Osteoblast (primary cell): ENCODE measurements around the gene MUCL3. TPM values are rescaled to one million over a fixed set of nuclear protein-coding genes. Genes with fewer than 3 reads are reported as not detected.
"Not testable (repeated sequence)": the region's sequence is repeated elsewhere in the genome, so short reads cannot be mapped to it uniquely, and the experiment has no call there.

Experiments
- DNase-seq: peaks from one replicate; pipeline ENCODE4 v3.0.0; 2011; ENCODE audit warnings: low spot score, mixed read lengths; ENCODE audit not compliant: insufficient read length; ENCODE audit errors: missing footprints
- H2AFZ ChIP-seq: 2 replicates; pipeline ENCODE4 v1.6.0; 2011; ENCODE audit warnings: mild to moderate bottlenecking, low read length
- H3K27ac ChIP-seq: 2 replicates; pipeline ENCODE4 v1.5.1; 2011; ENCODE audit warnings: mild to moderate bottlenecking, low read depth, low read length, moderate library complexity
- H3K27me3 ChIP-seq: 2 replicates; pipeline ENCODE4 v1.6.0; 2012; ENCODE audit warnings: mild to moderate bottlenecking, control low read depth, inconsistent platforms, low read length, moderate library complexity; ENCODE audit not compliant: insufficient read depth
- H3K36me3 ChIP-seq: 2 replicates; pipeline ENCODE4 v1.5.1; 2011; ENCODE audit warnings: mild to moderate bottlenecking, low read length, control low read depth, moderate library complexity; ENCODE audit not compliant: insufficient read depth
- H3K4me1 ChIP-seq: 2 replicates; pipeline ENCODE4 v1.5.1; 2011; ENCODE audit warnings: mild to moderate bottlenecking, low read length, control low read depth, moderate library complexity; ENCODE audit not compliant: insufficient read depth
- H3K4me2 ChIP-seq: 2 replicates; pipeline ENCODE4 v1.6.0; 2011; ENCODE audit warnings: mild to moderate bottlenecking, low read length; ENCODE audit not compliant: insufficient read depth
- H3K4me3 ChIP-seq: fragments of 200-600 bp; sonication (generic); 3 replicates; pipeline ENCODE4 v1.5.1; 2012; ENCODE audit warnings: mild to moderate bottlenecking, low read length, inconsistent platforms; ENCODE audit not compliant: insufficient read depth
- H3K79me2 ChIP-seq: 2 replicates; pipeline ENCODE4 v1.6.0; 2012; ENCODE audit warnings: mild to moderate bottlenecking, low read length, control low read depth, inconsistent platforms; ENCODE audit not compliant: insufficient read depth
- H3K9me3 ChIP-seq: 2 replicates; pipeline ENCODE4 v1.5.1; 2011; ENCODE audit warnings: low read depth, low read length, control low read depth
- H4K20me1 ChIP-seq: 2 replicates; pipeline ENCODE4 v1.6.0; 2012; ENCODE audit warnings: mild to moderate bottlenecking, low read length, control low read depth; ENCODE audit not compliant: insufficient read depth
- total RNA-seq: library from RNA; depleted of rRNA; stranded (reverse); fragments of >200 nt; gene quantifications from 2 replicates; pipeline ENCODE4 v1.2.3, GENCODE V29; 2012
- TF ChIP-seq, protein P1 (sequence below): IDR thresholded peaks from 2 replicates; pipeline ENCODE4 v1.5.1; 2011; ENCODE audit warnings: mild to moderate bottlenecking, low read depth, low read length, moderate library complexity; ENCODE audit errors: extremely low read depth

Gene MUCL3
- total RNA-seq, 1 donor: not detected

GRCh38 chr6:30903236-30903635, 37.5 kb upstream of the MUCL3 start:
- Histone ChIP-seq H4K20me1 (no peaks in the 10 kb centered on the region), H3K4me3 (no peak overlapping the region), H3K27me3 (no peaks in the 10 kb centered on the region), H3K4me1 (no peaks in the 10 kb centered on the region), H3K79me2 (peaks cover 2% of the 10 kb centered on the region), H3K27ac (no peak overlapping the region), H3K9me3 (no peaks in the 10 kb centered on the region), H3K4me2 (no peak overlapping the region), H3K36me3 (peaks cover 9% of the 10 kb centered on the region), H2AFZ (no peak overlapping the region)
- TF ChIP-seq, protein P1, sequence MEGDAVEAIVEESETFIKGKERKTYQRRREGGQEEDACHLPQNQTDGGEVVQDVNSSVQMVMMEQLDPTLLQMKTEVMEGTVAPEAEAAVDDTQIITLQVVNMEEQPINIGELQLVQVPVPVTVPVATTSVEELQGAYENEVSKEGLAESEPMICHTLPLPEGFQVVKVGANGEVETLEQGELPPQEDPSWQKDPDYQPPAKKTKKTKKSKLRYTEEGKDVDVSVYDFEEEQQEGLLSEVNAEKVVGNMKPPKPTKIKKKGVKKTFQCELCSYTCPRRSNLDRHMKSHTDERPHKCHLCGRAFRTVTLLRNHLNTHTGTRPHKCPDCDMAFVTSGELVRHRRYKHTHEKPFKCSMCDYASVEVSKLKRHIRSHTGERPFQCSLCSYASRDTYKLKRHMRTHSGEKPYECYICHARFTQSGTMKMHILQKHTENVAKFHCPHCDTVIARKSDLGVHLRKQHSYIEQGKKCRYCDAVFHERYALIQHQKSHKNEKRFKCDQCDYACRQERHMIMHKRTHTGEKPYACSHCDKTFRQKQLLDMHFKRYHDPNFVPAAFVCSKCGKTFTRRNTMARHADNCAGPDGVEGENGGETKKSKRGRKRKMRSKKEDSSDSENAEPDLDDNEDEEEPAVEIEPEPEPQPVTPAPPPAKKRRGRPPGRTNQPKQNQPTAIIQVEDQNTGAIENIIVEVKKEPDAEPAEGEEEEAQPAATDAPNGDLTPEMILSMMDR: no peak
- no peak for DNase-seq

GRCh38 chr6:30907290-30907757, 33.4 kb upstream of the MUCL3 start:
- not testable (repeated sequence) for H3K27ac ChIP-seq, H3K27me3 ChIP-seq, H4K20me1 ChIP-seq, H3K4me1 ChIP-seq, H3K9me3 ChIP-seq, DNase-seq
- peaks cover 15% of the 10 kb centered on the region for H3K79me2 ChIP-seq
- peaks cover 21% of the 10 kb centered on the region for H3K36me3 ChIP-seq
- peak overlapping the region; percentile 97 for H2AFZ ChIP-seq
- H3K4me3 ChIP-seq: peak overlapping the region; percentile 99
- peak overlapping the region; percentile 82 for H3K4me2 ChIP-seq

- Histone ChIP-seq H3K27ac (peak within 1 kb of the TSS; percentile 84), H3K36me3 (peaks cover 24% of the 10 kb centered on the region), H3K4me1 (peaks cover 10% of the 10 kb centered on the region), H4K20me1 (peaks cover 3% of the 10 kb centered on the region), H3K79me2 (peaks cover 15% of the 10 kb centered on the region), H2AFZ (peak within 1 kb of the TSS; percentile 97), H3K4me2 (peak within 1 kb of the TSS; percentile 82), H3K4me3 (peak within 1 kb of the TSS; percentile 99), H3K27me3 (no peaks in the 10 kb centered on the region), H3K9me3 (no peaks in the 10 kb centered on the region)
- DNase-seq: peak; percentile 99
- TF ChIP-seq, protein P1: no peak
Observed at GRCh38 chr6:30907758-30908591, 32.8 kb upstream of the MUCL3 start, which contains the start of gene GTF2H4. Gene GTF2H4, plus strand, starts transcription at chr6:30908207.

DNA sequence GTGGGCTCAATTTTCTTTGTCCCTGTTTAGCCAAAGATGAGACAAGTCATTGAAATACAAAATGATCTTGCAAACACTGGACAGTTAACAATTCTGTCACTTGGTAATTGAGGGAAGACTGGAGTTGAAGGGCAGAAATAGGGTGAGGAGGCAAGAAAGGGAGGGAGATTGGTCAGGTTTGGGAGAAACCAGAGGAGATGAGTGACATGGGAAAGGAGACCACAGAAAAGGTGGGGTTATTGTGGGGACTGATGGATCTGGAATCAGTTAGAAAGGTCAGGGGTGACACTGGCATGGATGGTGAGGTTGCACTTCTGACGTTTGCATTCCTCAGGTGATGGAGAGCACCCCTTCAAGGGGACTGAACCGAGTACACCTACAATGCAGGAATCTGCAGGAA, 32.1 kb upstream of the MUCL3 start:
- Histone ChIP-seq H4K20me1 (peaks cover 3% of the 10 kb centered on the region), H3K36me3 (peaks cover 29% of the 10 kb centered on the region), H3K4me3 (peak overlapping the region; percentile 99), H2AFZ (peak overlapping the region; percentile 97), H3K79me2 (peaks cover 15% of the 10 kb centered on the region), H3K27me3 (no peaks in the 10 kb centered on the region), H3K4me1 (peaks cover 11% of the 10 kb centered on the region), H3K27ac (peak overlapping the region; percentile 84), H3K9me3 (no peaks in the 10 kb centered on the region), H3K4me2 (peak overlapping the region; percentile 82)
- DNase-seq: peak; percentile 48
- TF ChIP-seq, protein P1: no peak

DNA sequence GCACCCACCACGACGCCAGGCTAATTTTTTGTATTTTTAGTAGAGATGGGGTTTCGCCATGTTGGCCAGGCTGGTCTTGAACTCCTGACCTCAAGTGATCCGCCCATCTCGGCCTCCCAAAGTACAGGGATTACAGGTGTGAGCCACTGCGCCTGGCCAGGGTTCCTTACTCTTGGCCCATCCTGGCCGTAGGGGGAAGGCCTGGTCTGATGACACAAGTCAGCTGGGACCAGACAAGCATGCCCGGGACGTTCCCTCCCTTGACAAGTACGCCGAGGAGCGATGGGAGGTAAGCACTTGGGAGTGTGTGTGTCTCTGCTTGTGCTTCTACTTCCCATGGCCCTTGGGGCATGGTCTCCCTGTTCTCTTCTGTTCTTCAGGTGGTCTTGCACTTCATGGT, 30.3 kb upstream of the MUCL3 start:
- peaks cover 15% of the 10 kb centered on the region for H3K79me2 ChIP-seq

More for the DNA sequence above, 30.3 kb upstream of the MUCL3 start:
- not testable (repeated sequence) for DNase-seq, H3K27me3 ChIP-seq, H3K4me3 ChIP-seq, H3K27ac ChIP-seq, H2AFZ ChIP-seq, H3K4me2 ChIP-seq, H4K20me1 ChIP-seq, H3K9me3 ChIP-seq
- Histone ChIP-seq H3K4me1 (peaks cover 25% of the 10 kb centered on the region), H3K36me3 (peaks cover 29% of the 10 kb centered on the region)
